SK-N-SH treated with all-trans-retinoic acid at 6 μM for 48 hours (cell line): ENCODE measurements around the gene BCL2A1.

Experiments used
- ATAC-seq: fragments of 200-7000 bp; cut with Tn5 transposase; 3 replicates; pipeline ENCODE4 v1.9.1; 2020; ENCODE audit warnings: mild to moderate bottlenecking, moderate library complexity
- ARNTL ChIP-seq: fragments of 450-650 bp; formaldehyde crosslinking; IDR thresholded peaks from 2 replicates; pipeline ENCODE4 v1.5.0; 2020; ENCODE audit warnings: low read depth, mild to moderate bottlenecking, moderate library complexity, borderline replicate concordance
- BACH2 ChIP-seq: fragments of 250-450 bp; sonication (Bioruptor Pico); IDR thresholded peaks from 2 replicates; pipeline ENCODE4 v1.9.0; 2021; ENCODE audit warnings: mild to moderate bottlenecking, borderline replicate concordance
- CSDC2 ChIP-seq: fragments of 250-450 bp; sonication (Bioruptor Pico); IDR thresholded peaks from 2 replicates; pipeline ENCODE4 v1.5.0; 2020; ENCODE audit warnings: mild to moderate bottlenecking, moderate library complexity
- CSRNP3 ChIP-seq: fragments of 250-450 bp; sonication (Bioruptor Pico); IDR thresholded peaks from 2 replicates; pipeline ENCODE4 v1.5.1; 2021; ENCODE audit warnings: mild to moderate bottlenecking, moderate library complexity
- ESRRG ChIP-seq: fragments of 250-450 bp; sonication (Bioruptor Pico); IDR thresholded peaks from 2 replicates; pipeline ENCODE4 v1.6.1; 2021; ENCODE audit warnings: mild to moderate bottlenecking
- GLIS3 ChIP-seq: fragments of 250-450 bp; sonication (Bioruptor Pico); IDR thresholded peaks from 2 replicates; pipeline ENCODE4 v1.5.0; 2020; ENCODE audit warnings: mild to moderate bottlenecking, moderate library complexity
- ISL1 ChIP-seq: fragments of 250-450 bp; sonication (Bioruptor Pico); IDR thresholded peaks from 2 replicates; pipeline ENCODE4 v2.1.2; 2022; ENCODE audit warnings: mild to moderate bottlenecking, moderate library complexity
- OSR1 ChIP-seq: fragments of 250-450 bp; sonication (Bioruptor Pico); IDR thresholded peaks from 2 replicates; pipeline ENCODE4 v1.8.0; 2022; ENCODE audit warnings: moderate library complexity, mild to moderate bottlenecking, inconsistent platforms
- PATZ1 ChIP-seq: fragments of 250-450 bp; sonication (Bioruptor Pico); IDR thresholded peaks from 2 replicates; pipeline ENCODE4 v1.8.0; 2020; ENCODE audit warnings: mild to moderate bottlenecking, moderate library complexity, borderline replicate concordance
- POU6F1 ChIP-seq: fragments of 250-450 bp; sonication (Bioruptor Pico); IDR thresholded peaks from 2 replicates; pipeline ENCODE4 v1.8.0; 2021; ENCODE audit warnings: low read depth, mild to moderate bottlenecking, moderate library complexity, borderline replicate concordance
- PPARA ChIP-seq: fragments of 250-450 bp; sonication (Bioruptor Pico); IDR thresholded peaks from 2 replicates; pipeline ENCODE4 v1.5.0; 2020; ENCODE audit warnings: mild to moderate bottlenecking, borderline replicate concordance
- RARB ChIP-seq: fragments of 250-450 bp; sonication (Bioruptor Pico); IDR thresholded peaks from 2 replicates; pipeline ENCODE4 v1.8.0; 2021; ENCODE audit warnings: mild to moderate bottlenecking, moderate library complexity
- SNAI2 ChIP-seq: fragments of 250-450 bp; sonication (Bioruptor Pico); IDR thresholded peaks from 2 replicates; pipeline ENCODE4 v1.5.0; 2020; ENCODE audit warnings: mild to moderate bottlenecking, moderate library complexity
- TCF4 ChIP-seq: fragments of 250-450 bp; sonication (Bioruptor Pico); IDR thresholded peaks from 2 replicates; pipeline ENCODE4 v1.8.0; 2021; ENCODE audit warnings: mild to moderate bottlenecking, moderate library complexity, borderline replicate concordance
- TOX ChIP-seq: fragments of 250-450 bp; sonication (Bioruptor Pico); IDR thresholded peaks from 2 replicates; pipeline ENCODE4 v1.8.0; 2021; ENCODE audit warnings: mild to moderate bottlenecking, moderate library complexity, borderline replicate concordance
- ZC3H10 ChIP-seq: fragments of 250-450 bp; sonication (Bioruptor Pico); IDR thresholded peaks from 2 replicates; pipeline ENCODE4 v1.5.1; 2021; ENCODE audit warnings: mild to moderate bottlenecking, moderate library complexity
- ZFP3 ChIP-seq: fragments of 250-450 bp; sonication (Bioruptor Pico); IDR thresholded peaks from 2 replicates; pipeline ENCODE4 v1.5.0; 2020; ENCODE audit warnings: mild to moderate bottlenecking, moderate library complexity
- ZFP30 ChIP-seq: fragments of 450-650 bp; formaldehyde crosslinking; IDR thresholded peaks from 2 replicates; pipeline ENCODE4 v1.5.0; 2022; ENCODE audit warnings: mild to moderate bottlenecking, moderate library complexity
- ZNF565 ChIP-seq: fragments of 450-650 bp; formaldehyde crosslinking; conservative IDR thresholded peaks from 2 replicates; pipeline ENCODE4 v1.5.0; 2020; ENCODE audit warnings: low read depth, mild to moderate bottlenecking, moderate library complexity
- ZNF70 ChIP-seq: fragments of 450-650 bp; formaldehyde crosslinking; IDR thresholded peaks from 2 replicates; pipeline ENCODE4 v1.5.0; 2020; ENCODE audit warnings: mild to moderate bottlenecking, moderate library complexity
- ZNF8 ChIP-seq: fragments of 450-650 bp; formaldehyde crosslinking; IDR thresholded peaks from 2 replicates; pipeline ENCODE4 v1.5.0; 2020; ENCODE audit warnings: mild to moderate bottlenecking, moderate library complexity
- TF ChIP-seq, protein P1 (sequence below): fragments of 250-450 bp; sonication (Bioruptor Pico); IDR thresholded peaks from 2 replicates; pipeline ENCODE4 v1.5.1; 2020; ENCODE audit warnings: low read depth, mild to moderate bottlenecking, moderate library complexity
- TF ChIP-seq, protein P2 (sequence below): fragments of 250-450 bp; sonication (Bioruptor Pico); IDR thresholded peaks from 2 replicates; pipeline ENCODE4 v1.5.0; 2020; ENCODE audit warnings: mild to moderate bottlenecking, moderate library complexity

The BCL2A1 gene

DNA sequence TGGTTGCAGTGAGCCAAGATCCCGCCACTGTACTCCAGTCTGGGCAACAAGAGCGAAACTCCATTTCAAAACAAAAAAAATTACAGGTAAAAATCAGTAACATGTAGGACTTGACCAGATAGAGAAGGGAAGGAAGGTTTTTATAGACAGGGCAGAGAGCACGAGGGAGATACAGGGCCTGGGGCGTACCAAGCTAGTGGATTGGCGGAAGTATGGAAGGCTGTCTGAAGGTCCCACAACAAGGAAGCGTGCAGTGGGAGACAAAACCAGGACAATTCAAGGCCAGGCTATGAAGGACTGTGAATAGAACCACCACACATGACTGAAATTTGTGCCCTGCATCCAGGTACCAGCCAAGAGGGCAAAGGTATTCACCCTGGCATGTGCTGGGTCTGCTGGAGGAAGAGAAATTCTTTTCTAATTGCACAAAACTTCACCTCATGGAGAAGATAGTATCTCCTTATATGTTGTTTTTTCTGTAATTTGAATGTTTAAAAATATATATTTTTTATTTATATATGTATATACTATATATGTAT lies 33.0 kb upstream of the BCL2A1 start:
- TF ChIP-seq PPARA (no peak), TOX (CRISPR knock-in tag) (no peak), ZFP3 (CRISPR knock-in tag) (no peak)
- no peak for ATAC-seq

DNA sequence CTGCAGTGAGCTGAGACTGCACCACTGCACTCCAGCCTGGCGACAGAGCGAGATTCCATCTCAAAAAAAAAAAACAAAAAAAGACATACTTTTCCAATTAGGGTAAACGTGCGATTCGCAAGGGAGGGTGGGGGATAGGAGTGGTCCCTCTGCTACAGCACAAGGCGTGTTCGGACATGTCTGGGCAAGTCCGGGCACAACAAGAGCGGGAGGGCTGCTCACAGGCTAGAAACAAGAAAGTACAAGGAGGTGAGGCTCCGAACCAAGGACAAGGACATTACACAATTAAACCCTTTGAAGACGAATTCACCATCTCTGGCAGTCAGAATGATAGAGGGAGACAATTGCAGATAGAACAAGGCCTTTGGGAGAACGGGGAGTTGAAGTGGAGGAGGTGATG lies 32.2 kb upstream of the BCL2A1 start:
- ATAC-seq, result no peak
- TF ChIP-seq PATZ1 (CRISPR knock-in tag) (no peak), ZNF8 (CRISPR knock-in tag) (no peak), BACH2 (CRISPR knock-in tag) (no peak), ZNF70 (CRISPR knock-in tag) (no peak), ZNF565 (CRISPR knock-in tag) (no peak), ZFP3 (CRISPR knock-in tag) (no peak), SNAI2 (CRISPR knock-in tag) (no peak), TCF4 (CRISPR knock-in tag) (no peak), RARB (CRISPR knock-in tag) (no peak), CSDC2 (CRISPR knock-in tag) (no peak), OSR1 (CRISPR knock-in tag) (no peak), CSRNP3 (CRISPR knock-in tag) (no peak), ARNTL (CRISPR knock-in tag) (no peak), ZC3H10 (CRISPR knock-in tag) (no peak), GLIS3 (CRISPR knock-in tag) (no peak), PPARA (no peak), ESRRG (no peak), ISL1 (CRISPR knock-in tag) (no peak), POU6F1 (CRISPR knock-in tag) (no peak)
- TF ChIP-seq, all 23 proteins: peak for 0

DNA sequence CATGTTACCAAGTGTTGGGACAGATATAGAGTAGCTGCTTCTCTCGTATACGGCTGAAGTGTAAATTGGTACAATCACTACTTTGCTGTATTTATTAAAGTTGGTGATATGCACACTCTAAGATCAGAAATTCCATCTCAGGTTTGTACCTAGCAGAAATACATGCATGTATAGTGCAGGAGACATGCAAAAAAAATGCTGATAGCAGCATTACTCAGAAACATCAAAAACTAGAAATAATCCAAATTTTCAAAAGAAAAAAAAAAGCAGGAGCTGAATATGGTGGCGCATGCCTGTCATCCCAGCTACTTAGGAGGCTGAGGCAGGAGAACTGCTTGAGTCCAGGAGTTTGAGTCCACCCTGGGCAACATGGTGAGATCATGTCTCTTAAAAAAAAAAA lies 31.3 kb upstream of the BCL2A1 start:
- no peak for ATAC-seq
- no peak for TF ChIP-seq PPARA
- no peak for TF ChIP-seq ZFP3 (CRISPR knock-in tag)
- TF ChIP-seq SNAI2 (CRISPR knock-in tag), result no peak
- no peak for TF ChIP-seq ISL1 (CRISPR knock-in tag)

GRCh38 chr15:79994615-79995014 lies 23.6 kb upstream of the BCL2A1 start:
- TF ChIP-seq ZC3H10 (CRISPR knock-in tag) (no peak), ZNF8 (CRISPR knock-in tag) (no peak), GLIS3 (CRISPR knock-in tag) (no peak), TCF4 (CRISPR knock-in tag) (no peak), ZFP3 (CRISPR knock-in tag) (no peak), RARB (CRISPR knock-in tag) (no peak), CSDC2 (CRISPR knock-in tag) (no peak), ZFP30 (CRISPR knock-in tag) (no peak), POU6F1 (CRISPR knock-in tag) (no peak), ZNF70 (CRISPR knock-in tag) (no peak), ISL1 (CRISPR knock-in tag) (no peak)
- TF ChIP-seq, protein P1, sequence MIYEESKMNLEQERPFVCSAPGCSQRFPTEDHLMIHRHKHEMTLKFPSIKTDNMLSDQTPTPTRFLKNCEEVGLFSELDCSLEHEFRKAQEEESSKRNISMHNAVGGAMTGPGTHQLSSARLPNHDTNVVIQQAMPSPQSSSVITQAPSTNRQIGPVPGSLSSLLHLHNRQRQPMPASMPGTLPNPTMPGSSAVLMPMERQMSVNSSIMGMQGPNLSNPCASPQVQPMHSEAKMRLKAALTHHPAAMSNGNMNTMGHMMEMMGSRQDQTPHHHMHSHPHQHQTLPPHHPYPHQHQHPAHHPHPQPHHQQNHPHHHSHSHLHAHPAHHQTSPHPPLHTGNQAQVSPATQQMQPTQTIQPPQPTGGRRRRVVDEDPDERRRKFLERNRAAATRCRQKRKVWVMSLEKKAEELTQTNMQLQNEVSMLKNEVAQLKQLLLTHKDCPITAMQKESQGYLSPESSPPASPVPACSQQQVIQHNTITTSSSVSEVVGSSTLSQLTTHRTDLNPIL (CRISPR knock-in tag), result no peak
- TF ChIP-seq, protein P2, sequence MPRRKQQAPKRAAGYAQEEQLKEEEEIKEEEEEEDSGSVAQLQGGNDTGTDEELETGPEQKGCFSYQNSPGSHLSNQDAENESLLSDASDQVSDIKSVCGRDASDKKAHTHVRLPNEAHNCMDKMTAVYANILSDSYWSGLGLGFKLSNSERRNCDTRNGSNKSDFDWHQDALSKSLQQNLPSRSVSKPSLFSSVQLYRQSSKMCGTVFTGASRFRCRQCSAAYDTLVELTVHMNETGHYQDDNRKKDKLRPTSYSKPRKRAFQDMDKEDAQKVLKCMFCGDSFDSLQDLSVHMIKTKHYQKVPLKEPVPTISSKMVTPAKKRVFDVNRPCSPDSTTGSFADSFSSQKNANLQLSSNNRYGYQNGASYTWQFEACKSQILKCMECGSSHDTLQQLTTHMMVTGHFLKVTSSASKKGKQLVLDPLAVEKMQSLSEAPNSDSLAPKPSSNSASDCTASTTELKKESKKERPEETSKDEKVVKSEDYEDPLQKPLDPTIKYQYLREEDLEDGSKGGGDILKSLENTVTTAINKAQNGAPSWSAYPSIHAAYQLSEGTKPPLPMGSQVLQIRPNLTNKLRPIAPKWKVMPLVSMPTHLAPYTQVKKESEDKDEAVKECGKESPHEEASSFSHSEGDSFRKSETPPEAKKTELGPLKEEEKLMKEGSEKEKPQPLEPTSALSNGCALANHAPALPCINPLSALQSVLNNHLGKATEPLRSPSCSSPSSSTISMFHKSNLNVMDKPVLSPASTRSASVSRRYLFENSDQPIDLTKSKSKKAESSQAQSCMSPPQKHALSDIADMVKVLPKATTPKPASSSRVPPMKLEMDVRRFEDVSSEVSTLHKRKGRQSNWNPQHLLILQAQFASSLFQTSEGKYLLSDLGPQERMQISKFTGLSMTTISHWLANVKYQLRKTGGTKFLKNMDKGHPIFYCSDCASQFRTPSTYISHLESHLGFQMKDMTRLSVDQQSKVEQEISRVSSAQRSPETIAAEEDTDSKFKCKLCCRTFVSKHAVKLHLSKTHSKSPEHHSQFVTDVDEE (CRISPR knock-in tag), result no peak
- no peak; the same call in 2 of the 3 replicates for ATAC-seq
